GM13977 (cell line): Measurements from ENCODE around the gene CBFA2T2.
"Not testable (repeated sequence)": the region's sequence is repeated elsewhere in the genome, so short reads cannot be mapped to it uniquely, and the experiment has no call there.

Source experiments
- DNase-seq: peaks from one replicate; pipeline ENCODE4 v3.0.0; 2012; ENCODE audit warnings: low spot score
- in situ Hi-C: fragments of 300-500 bp; cut with MboI; formaldehyde crosslinking; loops from one replicate; pipeline ENCODE4 v1.12.0; 2022; ENCODE audit warnings: low sequenced_read_pairs, low pct_unique_long_range_greater_than_20kb, mixed read lengths, inconsistent platforms; ENCODE audit not compliant: unreplicated experiment
- TF ChIP-seq, protein P1 (sequence below): IDR thresholded peaks from 2 replicates; pipeline ENCODE4 v1.5.1; 2012; ENCODE audit warnings: mild to moderate bottlenecking, control low read depth; ENCODE audit not compliant: insufficient read depth; ENCODE audit errors: extremely low read depth, missing control alignments

Gene CBFA2T2

DNA sequence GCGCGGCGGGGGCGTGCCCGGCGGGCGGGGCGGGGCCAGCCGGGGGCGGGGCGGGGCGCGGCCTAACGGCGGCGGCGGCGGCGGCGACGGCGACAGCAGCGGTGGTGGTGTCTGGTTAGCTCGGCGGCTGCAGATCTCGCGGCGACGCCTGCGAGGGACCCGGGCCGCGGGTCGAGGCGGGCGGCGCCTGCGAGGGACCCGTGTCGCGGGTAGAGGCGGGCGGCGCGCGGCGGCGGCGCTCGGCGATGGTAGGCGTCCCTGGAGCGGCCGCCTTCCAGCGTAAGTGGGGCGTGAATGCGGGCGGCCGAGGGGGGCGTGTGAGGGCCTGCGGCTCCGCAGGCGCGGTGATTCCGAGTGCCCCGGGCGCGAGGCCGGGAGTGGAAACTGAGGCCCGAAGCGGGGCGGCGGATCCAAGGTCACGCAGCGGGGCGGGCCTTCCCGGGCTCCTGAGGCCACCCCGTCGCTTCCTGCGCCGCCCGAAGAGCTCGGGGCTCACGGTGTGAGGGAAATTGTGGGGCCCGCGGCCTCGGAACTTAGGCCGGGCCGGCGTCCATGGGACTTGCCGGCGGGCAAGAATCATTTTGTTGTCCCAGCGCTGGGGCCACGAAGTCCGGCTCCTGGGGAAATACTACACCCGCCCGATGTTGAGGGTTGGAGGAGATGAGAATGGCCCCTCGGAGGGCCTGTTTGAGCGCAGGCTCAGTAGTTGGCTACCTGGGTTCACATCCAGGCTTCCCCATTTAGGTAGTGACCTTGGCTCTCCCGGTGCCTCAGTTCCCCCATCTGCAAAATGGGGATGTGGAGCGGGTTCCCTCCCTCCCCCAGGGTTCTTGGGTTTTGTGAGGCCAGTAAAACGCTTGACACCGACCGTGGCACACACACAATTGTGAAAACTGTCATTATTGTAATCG lies at the start of gene CBFA2T2:
TSS of gene CBFA2T2 (plus strand) at position 74 of the 911 bp plus-strand sequence. CDS start at position 246, 172 bp downstream.
- TF ChIP-seq, protein P1, sequence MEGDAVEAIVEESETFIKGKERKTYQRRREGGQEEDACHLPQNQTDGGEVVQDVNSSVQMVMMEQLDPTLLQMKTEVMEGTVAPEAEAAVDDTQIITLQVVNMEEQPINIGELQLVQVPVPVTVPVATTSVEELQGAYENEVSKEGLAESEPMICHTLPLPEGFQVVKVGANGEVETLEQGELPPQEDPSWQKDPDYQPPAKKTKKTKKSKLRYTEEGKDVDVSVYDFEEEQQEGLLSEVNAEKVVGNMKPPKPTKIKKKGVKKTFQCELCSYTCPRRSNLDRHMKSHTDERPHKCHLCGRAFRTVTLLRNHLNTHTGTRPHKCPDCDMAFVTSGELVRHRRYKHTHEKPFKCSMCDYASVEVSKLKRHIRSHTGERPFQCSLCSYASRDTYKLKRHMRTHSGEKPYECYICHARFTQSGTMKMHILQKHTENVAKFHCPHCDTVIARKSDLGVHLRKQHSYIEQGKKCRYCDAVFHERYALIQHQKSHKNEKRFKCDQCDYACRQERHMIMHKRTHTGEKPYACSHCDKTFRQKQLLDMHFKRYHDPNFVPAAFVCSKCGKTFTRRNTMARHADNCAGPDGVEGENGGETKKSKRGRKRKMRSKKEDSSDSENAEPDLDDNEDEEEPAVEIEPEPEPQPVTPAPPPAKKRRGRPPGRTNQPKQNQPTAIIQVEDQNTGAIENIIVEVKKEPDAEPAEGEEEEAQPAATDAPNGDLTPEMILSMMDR, result no peak
- DNase-seq, result no peak
- in situ Hi-C loops, result no loop called here

GRCh38 chr20:33440562-33440961 lies 49.3 kb upstream of the CBFA2T2 start:
- DNase-seq, in situ Hi-C loops: not testable (repeated sequence)

DNA sequence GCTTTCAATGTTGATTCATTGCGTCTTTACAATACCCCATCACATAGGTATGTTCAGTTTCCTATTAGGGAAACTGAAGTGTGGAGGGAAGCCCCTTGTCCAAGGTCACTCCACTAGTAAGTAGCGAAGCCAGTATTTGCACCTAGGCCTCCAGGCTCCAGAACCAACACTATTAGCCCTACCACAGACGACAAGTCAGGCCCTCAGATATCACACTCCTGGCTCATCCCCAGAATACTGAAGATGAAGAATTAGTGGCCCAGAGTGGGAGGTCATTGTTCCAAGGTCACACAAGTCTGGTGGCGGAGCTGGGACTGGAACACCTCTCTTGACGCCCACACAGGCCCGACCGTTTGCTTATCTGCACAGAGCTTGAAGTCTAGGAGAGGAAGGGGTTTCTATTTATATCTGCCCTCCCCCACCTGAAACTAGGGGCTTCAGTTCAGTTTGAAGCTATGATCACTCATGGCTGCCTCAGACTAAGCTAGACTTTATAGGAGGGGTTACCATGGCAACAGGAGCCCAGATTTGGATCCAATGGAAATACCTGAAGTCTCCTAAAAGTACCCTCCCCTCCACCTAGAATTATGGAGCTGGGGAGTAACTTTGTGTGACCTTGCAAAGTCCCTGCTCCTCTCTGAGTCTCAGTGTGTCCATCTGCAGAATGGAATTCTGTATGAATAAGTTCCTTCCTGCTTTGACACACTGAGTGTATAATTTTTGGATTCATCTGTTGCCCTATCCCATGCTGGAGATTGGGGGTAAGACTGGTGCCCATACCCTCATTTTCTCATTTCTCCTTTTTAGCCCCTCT lies 48.5 kb upstream of the CBFA2T2 start:
- in situ Hi-C loops, result no loop called here
- TF ChIP-seq, protein P1, result no peak
- peak; percentile 26 for DNase-seq

DNA sequence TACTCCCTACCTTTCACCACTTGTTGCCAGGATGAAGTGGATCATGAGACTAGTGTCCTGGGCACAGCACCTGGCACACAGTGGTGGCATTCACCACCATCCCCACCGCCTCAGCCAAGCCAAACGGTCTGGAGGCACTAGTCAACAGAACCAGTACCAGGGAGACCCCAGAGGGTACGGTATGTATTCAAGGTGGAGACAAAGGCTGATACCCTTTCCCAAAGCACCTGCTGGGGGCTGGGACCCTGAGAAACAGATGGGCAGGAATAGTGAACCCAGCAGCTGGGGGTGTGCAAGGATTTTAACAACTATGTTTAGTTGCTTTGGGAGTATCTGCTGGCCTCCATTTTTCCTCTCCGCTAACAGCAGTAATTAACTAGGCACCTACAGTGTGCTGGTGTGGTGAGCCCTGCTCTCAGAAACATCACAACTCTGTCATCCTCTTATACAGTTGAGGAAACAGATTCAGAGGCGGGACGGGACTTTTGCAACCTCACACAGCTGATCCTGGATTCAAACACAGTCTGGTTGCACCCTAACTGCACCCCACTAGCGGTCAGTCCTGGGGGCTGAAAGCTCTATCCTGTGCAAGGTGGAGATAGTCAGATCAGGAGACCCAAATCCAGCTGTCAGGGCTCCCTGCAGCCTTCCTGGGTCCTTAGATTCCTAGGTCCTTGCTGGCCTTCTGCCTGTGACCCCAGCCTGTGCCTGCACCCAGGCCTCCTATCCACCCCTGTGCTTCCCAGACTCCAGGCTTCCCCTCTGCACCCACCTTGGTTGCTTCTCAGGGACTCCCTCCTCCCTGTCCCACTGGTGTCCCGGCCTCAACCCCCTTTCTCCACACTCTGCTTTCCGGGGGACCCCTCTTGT lies 47.5 kb upstream of the CBFA2T2 start:
- DNase-seq, result peak; percentile 36
- TF ChIP-seq, protein P1, result no peak
- in situ Hi-C loops, result no loop called here

- TF ChIP-seq, protein P1, result no peak
- no peak for DNase-seq
- in situ Hi-C loops, result no loop called here
Measured at GRCh38 chr20:33443006-33443511, 46.8 kb upstream of the CBFA2T2 start.

DNA sequence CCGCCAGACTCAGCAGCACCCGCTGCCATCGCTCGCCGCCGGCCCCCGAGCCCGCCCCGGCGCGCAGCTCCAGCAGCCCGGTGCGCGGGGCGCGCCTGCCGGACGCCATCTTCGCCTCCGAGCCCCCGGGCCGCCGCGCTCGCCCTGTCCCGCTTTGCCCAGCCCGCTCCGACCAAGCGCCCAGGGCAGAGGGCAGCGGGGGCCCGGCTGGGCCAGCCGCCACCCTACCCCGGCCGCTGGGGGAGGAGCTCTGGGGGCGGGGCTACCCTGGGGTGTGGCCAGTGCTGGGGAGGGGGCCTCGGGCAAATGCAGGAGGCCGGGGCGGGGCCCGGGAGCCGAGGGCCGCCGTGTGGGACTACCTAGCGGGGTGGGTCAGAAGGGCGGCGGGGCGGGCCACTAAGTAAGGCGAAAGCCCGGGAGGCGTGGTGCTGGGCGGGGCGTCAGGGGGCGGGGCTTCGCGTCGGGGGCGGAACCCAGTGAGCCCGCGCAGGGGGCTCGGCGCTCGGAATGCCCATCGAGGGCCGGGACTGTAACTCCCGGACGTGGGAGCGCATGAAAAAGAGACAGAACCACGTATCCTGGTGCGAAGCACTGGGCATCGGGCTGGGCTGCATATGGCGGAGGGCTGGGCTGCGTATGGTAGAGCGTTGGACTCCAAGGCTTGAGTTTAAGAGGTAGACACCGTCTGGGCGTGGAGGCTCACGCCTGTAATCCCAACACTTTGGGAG lies 46.2 kb upstream of the CBFA2T2 start, which contains the start of gene SNTA1:
TSS of gene SNTA1 (minus strand) at position 252 of the 728 bp plus-strand sequence. CDS start at position 109, 143 bp downstream.
- in situ Hi-C loops, result no loop called here
- peak; percentile 98 for DNase-seq
- TF ChIP-seq, protein P1, result no peak
